8988T (cell line): ENCODE measurements around the gene CFAP119.
A peak's percentile ranks its signal among the peaks of the same experiment; 100 is the strongest.
"Not testable (repeated sequence)": the region's sequence is repeated elsewhere in the genome, so short reads cannot be mapped to it uniquely, and the experiment has no call there.

Experiments used
- DNase-seq: peaks from one replicate; pipeline ENCODE4 v3.0.0; 2011

CFAP119 gene

DNA sequence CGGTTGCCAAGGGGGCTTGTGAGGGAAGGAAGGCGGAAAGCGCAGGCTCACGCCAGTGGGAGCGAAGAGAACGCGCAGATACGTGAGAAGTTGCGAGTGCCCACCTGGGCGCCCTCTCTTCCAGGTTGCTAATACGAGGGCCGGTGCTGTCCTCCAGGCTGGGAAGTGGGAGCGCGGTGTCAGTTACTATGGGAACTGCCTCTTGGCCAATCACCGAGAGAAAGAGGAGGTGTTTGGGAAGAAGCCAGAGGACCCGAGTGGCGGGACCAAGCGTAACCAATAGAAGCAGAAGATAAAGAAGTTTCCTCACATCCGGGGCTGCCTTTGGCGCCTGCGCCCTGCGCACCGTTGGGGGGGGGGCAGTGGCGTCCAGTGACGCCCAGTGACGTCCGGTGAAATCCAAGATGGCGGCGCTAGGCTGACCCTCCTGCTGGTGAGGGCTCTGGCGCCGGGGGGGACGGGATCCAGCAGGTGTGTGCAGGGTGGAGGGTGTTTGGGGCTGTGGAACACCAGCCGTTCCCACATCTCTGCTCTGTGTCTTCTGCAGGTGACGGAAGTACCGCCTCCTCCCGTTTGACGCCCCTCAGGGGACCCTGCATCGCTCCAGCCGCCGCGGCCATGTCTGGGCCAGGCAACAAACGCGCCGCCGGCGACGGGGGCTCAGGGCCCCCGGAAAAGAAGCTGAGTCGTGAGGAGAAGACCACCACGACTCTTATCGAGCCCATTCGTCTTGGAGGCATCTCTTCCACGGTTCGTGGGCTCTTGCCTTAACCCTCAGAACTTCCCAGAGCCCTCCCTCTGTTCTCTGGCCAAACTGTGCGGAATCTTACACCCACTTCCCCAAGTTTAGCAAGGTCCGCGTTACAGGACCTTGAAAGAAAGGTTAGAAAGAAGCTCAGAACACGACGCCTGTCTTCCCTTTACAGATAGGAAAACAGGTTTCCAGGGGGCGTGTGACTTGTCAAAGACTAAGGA lies at the start of gene CFAP119, which contains the start of gene RNF40:
Gene CFAP119, minus strand, starts transcription at position 135 of the 975 bp plus-strand sequence. CDS start 314 bp downstream, outside the sequence.
Gene RNF40, plus strand, starts transcription at position 395 of the 975 bp plus-strand sequence. Its CDS starts 224 bp downstream, at position 619.
- DNase-seq: peak; percentile 91

DNA sequence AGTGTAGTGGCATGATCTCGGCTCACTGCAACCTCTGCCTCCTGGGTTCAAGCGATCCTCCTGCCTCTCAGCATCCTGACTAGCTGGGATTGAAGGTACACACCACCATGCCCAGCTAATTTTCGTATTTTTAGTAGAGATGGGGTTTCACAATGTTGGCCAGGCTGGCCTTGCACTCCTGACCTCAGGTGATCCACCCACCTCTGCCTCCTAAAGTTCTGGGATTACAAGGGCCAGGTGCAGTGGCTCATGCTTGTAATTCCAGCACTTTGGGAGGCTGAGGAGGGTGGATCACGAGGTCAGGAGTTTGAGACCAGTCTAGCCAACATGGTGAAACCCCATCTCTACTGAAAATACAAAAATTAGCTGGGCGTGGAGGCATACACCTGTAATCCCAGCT lies 47.8 kb upstream of the CFAP119 start:
- not testable (repeated sequence) for DNase-seq

DNA sequence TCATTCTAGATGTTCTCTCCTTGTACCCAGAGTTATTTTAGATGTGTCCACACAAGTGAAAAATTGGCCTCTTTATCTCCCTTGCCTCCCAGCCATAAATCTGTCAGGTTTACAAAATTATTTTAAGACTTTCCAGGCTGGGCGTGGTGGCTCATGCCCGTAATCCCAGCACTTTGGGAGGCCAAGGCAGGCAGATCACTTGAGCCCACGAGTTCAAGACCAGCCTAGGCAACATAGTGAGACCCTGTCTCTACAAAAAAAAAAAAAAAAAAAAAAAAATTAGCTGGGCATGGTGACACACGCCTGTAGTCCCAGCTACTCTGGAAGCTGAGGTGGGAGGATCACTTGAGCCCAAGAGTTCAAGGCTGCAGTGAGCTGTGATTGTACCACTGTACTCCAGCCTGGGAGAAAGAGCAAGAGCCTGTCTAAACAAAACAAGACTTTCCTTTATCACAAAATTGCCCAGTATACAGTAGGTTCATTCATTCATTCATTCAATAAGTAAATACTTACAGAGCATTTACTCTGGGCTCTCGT lies 47.1 kb upstream of the CFAP119 start:
- DNase-seq: not testable (repeated sequence)

DNA sequence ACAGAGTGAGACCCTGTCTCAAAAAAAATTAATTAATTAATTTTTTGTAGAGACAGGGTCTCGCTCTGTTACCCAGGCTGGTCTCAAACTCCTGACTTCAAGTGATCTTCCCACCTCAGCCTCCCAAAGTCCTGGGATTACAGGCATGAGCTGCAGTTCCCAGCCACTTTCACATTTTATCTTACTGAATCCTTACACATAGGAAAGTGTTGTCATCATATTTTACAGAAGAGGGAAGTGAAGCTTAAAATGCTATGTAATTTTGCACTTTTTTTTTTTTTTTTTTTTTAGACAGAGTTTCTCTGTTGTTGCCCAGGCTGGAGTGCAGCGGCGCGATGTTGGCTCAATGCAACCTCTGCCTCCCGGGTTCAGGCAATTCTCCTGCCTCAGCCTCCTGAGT lies 46.3 kb upstream of the CFAP119 start:
- no peak for DNase-seq

DNA sequence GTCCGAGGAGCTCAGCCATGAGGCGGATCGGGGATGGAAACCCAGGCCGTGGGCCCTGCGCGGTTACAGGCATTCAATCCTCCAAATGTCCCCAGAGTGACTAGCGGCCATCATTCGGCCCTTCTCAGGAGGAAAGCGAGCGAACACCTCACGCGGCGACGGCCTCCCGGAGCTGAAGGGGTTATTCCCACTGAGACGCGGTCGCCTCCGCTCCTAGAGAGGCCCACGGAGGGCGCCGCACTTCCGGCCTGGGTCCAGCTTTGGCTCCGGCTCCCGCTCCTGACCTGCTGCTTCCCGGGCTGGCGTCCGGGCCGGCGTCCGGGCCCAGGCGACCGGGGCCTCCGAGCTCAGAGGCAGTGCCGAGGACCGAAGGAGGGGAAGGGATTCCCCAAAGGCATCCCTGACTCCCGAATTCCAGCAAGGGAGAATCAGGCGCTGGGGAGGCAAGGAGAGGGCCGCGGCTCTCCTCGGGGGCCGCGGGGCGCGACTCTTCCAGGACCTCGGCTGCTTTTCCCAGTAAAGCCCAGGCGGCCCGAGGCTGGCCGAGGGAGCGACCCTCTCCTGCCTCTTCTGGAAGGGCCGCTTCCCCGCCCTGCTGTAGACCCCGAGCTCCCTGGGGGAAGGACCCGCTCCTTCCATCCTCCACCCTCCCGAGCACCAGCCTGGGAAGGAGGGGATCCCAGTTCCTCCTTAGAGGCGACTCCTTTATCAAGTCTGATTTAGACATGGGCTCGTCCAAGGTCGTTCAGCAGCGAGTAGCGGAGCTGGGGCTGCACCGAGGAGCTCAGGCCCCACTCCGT lies 43.7 kb upstream of the CFAP119 start:
- DNase-seq: peak; percentile 51

DNA sequence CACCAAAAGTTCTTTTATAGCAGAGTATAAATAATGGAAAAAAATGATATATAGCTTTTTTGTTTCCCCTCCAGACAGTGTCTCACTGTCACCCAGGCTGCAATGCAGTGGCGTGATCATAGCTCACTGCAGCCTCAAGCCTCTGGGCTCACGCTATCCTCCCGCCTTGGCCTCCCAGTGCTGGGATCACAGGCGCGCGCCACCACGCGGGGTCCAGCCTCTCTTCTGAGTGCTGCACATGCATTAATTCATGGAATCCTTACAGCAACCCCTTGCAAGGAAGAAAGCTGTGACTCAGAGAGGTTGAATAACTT lies 43.2 kb upstream of the CFAP119 start:
- DNase-seq: no peak

DNA sequence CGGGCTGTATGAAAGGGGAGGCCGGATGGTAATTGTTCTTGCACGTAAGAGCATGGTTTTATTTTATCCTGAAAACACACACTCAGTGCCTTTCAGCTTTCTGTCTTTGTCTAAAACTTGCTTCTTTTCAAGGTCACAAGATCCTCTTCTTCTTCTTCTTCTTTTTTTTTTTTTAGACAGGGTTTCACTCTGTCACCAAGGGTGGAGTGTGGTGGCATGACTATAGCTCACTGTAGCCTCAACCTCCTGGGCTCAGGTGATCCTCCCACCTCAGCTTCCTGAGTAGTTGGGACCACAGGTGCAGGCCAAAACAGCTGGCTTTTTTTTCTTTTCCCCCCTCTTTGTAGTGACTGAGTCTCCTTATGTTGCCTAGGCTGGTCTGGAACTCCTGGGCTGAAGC lies 41.1 kb upstream of the CFAP119 start:
- no peak for DNase-seq

DNA sequence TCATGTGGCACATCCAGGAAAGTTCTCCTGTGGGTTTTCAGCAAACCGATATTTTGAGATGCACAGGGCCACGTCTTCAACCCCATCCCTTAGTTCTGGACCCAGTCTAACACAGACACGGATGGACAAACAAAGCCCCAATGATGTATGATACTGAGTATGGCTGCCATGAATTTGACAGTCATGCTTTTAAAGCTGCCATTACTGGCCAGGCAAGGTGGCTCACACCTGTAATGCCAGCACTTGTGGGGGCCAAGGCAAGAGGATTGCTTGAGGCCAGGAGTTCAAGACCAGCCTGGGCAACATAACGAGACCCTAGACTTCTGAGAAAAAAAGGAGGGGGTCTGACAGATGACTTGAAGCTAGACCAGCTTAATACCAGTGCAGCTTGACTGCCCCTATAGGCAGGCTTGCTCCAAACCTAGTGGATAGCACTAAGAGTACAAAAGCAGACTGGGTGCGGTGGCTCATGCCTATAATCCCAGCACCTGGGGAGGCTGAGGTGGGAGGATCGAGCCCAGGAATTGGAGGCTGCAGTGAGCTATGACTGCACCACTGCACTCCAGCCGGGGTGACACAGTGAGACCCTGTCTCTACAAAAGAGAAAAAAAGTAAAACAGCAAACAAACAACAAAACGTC lies 35.9 kb upstream of the CFAP119 start:
- no peak for DNase-seq

DNA sequence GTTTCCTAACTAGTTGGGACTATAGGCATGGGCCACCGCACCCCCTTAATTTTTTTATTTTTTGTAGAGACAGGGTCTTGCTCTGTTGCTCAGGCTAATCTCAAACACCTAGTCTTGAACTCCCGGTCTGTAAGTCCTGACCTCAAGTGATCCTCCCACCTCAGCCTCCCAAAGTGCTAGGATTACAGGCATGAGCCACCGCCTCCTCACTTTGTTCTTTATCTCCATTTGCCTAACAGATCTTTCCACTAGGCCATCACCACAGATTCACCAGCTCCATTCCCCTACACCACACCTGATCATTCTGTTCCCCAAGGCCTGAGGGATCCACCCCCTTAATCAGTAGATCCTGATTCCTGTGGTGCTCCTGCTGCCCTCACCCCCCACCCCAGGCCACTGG lies 32.8 kb upstream of the CFAP119 start:
- DNase-seq: no peak

DNA sequence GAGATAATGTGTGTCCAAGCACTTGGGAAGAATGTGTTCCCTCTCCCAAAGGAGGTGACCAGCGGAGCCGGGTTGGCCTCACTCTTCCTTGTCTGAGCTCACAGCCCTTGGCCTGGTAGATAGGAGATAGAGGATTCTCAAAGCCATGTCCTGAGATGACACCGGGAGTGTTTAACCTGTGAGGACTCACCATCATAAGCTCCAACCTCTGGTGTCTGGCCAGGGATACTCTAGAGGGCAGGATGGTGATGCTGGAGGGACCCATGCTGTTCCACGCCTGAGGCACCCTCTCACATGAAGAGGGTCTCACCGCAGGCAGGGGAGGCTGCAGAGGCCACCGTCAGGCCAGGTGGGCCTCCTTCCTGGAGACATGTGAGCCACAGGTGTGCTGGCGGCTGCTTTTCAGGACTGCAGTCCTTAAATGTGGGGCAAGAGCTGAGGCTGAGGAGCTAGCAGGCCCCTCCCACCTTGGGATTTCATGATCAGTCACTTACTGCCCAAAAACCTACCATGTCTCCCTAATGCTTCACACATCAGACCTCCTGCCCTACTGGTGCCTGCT lies 31.7 kb upstream of the CFAP119 start:
- no peak for DNase-seq

DNA sequence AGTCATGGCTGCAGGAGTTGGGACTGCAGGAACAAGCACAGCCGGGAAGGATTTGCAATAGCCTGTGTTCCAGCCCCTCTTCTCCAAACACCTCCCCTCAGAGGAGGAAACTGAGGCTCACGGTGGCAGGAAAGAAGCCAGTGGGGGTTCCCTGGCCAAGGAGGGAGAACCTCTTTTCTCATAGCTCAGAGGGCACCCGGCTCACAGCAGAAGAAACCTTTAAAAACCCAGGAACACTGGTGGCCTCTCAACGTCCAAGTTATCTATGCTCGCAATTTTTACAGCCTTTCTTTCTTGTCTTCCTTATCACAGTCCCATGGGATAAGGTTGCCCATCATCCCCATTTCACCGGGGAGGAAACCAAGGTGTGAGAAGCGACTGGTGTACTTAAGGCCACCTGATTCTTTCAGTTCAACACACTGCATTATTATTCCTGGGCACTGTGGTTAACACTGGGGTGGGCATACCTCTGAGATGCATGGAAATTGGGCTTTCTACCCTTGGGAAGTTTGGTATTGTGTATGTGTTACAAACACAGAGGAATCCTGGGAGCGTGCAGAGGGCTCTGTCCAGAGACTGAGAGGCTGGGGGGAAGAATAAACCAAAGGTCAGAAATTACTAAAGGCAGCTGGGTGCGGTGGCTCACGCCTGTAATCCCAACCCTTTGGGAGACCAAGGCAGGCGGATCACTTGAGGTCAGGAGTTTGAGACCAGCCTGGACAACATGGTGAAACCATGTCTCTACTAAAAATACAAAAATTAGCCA lies 25.9 kb upstream of the CFAP119 start:
- no peak for DNase-seq

DNA sequence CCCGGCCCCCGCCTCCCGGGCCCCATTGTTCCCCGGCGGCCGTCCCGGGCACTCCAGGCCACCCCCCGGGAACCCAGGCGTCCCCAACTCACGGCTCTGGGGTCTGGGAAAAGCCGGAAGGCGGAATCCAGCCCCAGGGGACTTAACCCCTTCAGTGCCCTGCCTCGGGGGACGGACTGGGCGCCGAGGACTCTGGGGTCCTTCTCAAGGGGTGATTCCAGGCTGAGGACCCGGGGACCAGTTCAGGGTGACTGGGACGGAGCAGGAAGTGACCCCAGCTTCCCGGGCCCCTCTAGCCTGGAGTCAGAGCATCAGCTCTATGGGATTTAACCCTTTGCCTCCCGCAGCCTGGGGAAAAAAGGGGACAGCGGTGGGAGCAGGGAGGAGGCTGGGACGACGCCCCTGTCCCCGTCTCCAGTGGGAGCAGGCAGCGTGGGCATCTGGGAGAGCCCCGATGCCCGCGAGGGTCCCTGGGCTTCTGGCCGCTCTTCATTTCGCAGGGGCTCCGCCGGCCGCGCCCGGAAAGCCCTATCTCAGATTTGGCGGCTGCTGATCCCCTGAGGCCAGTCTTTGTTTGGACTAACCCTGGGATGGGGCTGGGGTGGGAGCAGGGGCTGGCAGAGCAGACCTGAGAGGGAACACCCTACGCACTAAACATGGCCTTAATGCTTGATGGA lies 25.2 kb upstream of the CFAP119 start, which contains the start of gene ZNF629:
Gene ZNF629, minus strand, starts transcription at position 270 of the 677 bp plus-strand sequence. CDS start 2,723 bp downstream, outside the sequence.
- DNase-seq: peak; percentile 87

DNA sequence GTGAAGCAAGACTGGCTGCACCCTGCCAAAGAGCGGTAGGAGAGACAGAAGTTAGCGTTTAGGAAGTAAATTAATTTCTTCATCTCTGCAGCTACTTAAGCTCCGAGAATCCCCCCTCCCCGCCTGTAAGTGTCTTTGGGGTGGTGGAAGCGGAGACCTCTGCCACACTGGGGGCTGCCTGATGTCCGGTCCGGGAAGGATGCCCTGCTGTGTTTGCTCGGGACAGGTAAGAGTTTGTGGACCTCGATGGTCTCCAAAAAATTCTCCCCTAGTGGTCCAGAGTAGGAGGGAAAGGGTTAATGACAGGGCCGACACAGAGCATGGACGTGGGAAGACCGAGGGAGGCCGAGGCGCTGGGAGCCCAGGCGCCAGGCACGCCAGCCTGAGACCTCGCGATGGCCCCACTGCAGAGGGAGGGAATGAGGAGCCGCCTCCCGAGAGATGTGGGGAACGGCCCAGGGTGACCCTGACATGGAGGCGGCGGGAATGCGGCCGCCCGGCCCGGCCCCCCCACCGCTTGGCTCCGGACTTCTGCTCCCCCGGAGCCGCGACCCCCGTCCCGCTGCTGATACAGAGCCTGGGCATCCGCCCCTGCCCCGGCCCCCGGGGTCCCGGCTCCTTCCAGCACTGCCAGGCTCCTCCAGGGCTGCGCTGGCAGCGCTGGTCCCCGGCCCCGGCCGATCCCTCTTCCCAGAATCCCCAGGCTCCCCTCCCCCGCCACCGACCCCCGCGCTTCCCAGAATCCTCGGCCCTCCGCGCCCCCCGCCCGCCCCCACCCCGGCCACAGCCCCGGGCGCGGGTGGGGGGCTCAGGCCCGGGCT lies 24.5 kb upstream of the CFAP119 start:
- DNase-seq: peak; percentile 78

DNA sequence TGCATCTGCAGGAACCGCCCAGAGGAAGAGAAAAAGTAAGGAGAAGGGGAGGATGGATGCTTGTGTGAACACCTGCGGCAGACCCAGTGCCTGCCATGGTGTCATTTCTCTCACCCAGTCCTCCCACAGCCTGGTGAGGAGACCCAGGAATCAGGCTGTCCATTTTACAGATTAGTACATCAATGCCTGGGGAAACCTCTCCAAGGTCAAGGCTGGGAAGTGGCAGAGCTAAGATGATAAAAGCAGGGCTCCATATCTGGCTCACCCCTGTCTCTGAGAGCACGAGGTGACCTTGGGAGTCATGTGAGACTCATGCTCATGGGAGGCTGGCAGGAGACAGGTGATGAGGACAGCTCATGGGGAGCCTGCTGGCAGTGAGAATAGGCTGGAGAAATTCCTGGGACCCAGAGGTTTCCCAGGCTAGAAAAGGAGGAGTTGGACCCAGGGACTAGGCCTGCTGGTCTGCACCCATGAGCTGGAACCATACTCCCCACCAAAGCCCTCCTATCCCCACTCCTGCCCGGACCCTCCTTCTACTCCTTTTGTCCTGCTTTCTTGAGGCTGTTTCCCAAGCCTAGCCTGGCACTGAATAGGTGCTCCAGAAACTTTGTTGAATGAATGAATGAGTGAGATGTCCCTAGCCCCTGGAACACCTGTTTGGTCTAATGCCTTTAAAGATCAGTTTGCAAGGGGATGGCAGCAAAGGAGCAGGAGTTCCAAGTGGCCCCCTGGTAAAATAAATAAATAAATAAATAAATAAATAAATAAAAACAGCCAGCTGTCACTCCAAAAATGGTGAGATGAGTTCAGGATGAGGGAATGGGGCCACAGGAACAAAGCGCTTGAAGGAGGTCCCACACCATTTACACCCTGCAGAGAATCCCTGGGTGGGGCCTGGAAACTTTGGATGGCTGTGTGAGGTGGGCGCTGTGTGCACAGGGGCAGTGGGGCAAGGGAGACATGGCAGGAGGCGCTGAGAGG lies 23.6 kb upstream of the CFAP119 start:
- DNase-seq: no peak

DNA sequence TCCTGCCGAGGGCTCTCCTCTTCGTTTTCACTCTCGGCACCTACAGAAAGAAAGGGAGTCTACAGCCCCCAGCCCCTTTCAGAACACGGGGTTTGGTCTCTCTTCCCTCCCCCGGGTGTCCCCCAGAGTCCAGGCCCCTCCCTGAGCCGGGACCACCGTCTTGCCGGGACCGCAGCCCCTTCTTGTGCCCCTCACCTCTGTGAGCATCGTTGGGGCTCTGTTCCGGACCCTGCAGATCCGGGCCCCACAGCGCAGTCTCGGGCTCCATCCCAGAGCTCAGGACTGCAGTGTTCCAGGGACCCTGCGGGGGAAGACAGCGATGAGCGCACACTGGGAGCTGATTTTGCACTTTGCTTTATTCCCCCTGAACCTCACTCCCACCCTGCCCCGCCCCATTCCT lies 22.4 kb upstream of the CFAP119 start:
- DNase-seq: no peak

DNA sequence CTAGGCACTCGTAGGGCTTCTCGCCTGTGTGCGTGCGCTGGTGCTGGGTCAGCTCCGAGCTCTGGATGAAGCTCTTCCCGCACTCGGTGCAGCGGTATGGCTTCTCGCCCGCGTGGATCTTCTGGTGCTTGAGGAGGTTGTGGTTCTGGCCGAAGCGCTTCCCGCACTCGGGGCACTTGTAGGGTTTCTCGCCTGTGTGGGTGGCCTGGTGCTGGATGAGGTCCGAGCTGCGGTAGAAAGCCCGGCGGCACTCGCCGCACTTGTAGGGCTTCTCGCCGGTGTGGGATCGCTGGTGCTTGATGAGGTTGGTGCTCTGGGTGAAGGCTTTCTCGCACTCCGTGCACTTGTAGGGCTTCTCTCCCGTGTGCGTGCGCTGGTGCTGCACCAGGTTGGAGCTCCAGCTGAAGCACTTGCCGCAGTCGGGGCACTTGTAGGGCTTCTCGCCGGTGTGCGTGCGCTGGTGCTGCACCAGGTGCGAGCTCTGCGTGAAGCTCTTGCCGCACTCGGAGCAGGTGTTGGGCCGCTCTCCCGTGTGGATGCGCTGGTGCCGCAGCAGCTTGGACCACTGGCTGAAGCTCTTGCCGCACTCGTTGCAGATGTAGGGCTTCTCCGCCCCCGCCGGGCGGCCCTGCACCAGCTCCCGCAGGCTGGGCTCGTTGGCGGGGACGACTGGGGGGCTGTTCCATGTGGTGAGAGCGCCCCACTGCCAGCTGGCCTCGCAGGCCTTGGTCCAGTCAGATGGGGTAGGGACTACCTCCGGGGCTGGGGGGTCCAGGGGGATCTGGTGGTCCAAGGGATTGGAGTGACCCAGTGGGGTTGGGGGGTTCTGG lies 21.6 kb upstream of the CFAP119 start:
- no peak for DNase-seq

DNA sequence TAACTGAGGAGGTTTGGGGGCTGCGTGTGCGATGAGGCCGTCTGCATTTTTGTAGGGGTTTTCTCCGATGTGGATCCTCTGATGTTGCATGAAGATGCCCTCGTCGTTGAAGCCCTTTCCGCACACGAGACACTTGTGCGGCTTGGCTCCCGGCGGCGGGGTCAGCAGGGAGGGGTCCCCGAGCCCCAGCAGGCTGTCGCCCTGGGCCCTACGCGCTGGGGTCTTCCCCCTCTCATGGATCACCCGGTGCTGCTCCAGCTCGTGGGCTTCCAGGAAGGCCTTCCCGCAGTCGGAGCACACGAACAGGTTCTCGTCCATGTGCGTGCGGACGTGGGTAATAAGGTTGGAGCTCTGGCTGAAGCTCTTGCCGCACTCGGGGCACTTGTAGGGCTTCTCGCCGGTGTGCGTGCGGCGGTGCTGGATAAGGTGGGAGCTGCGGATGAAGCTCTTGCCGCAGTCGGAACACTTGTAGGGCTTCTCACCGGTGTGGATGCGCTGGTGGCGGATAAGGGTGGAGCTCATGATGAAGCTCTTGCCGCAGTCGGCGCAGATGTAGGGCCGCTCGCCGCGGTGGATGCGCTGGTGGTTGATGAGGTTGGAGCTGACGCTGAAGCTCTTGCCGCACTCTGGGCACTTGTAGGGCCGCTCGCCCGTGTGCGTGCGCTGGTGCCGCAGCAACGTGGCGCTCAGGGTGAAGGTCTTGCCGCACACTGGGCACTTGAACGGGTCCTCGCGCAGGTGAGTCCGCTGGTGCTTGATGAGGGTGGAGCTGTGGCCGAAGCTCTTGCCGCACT lies 20.8 kb upstream of the CFAP119 start:
- DNase-seq: no peak
